ELF-1 (cell line): ENCODE data around the gene TRAK1.
"Not testable (repeated sequence)": the region's sequence is repeated elsewhere in the genome, so short reads cannot be mapped to it uniquely, and the experiment has no call there.

ENCODE experiments used
- DNase-seq: peaks from one replicate; pipeline ENCODE4 v3.0.0-alpha.2; 2016; ENCODE audit warnings: low read depth, low spot score

The TRAK1 gene

GRCh38 chr3:42090973-42091731, at the start of gene TRAK1:
TSS of gene TRAK1 (plus strand) at chr3:42091357. CDS start at chr3:42091470, 113 bp downstream.
- no peak for DNase-seq

- DNase-seq, result no peak
Measured at GRCh38 chr3:42042747-42043098, 48.4 kb upstream of the TRAK1 start.

GRCh38 chr3:42043099-42043813, 47.9 kb upstream of the TRAK1 start:
- DNase-seq, result peak; percentile 93

GRCh38 chr3:42045708-42046243, 45.4 kb upstream of the TRAK1 start:
- DNase-seq, result no peak

GRCh38 chr3:42048526-42048925, 42.6 kb upstream of the TRAK1 start:
- not testable (repeated sequence) for DNase-seq

GRCh38 chr3:42050126-42050525, 41.0 kb upstream of the TRAK1 start:
- DNase-seq, result no peak

- DNase-seq, result no peak
Measured at GRCh38 chr3:42051384-42052131, 39.6 kb upstream of the TRAK1 start.

- no peak for DNase-seq
Measured at GRCh38 chr3:42052132-42052483, 39.0 kb upstream of the TRAK1 start.

- DNase-seq, result no peak
Measured at GRCh38 chr3:42052484-42053351, 38.4 kb upstream of the TRAK1 start.

GRCh38 chr3:42053476-42053875, 37.7 kb upstream of the TRAK1 start:
- DNase-seq, result no peak

- DNase-seq, result no peak
Measured at GRCh38 chr3:42055291-42055690, 35.9 kb upstream of the TRAK1 start.

GRCh38 chr3:42056840-42057239, 34.3 kb upstream of the TRAK1 start:
- DNase-seq, result no peak

- DNase-seq, result no peak
Measured at GRCh38 chr3:42057561-42058211, 33.5 kb upstream of the TRAK1 start.

- no peak for DNase-seq
Measured at GRCh38 chr3:42061025-42061712, 30.0 kb upstream of the TRAK1 start.

GRCh38 chr3:42061713-42062380, 29.3 kb upstream of the TRAK1 start:
- peak; percentile 85 for DNase-seq

- no peak for DNase-seq
Measured at GRCh38 chr3:42062464-42062863, 28.7 kb upstream of the TRAK1 start.

- DNase-seq, result no peak
Measured at GRCh38 chr3:42063888-42064287, 27.3 kb upstream of the TRAK1 start.

GRCh38 chr3:42066516-42067181, 24.5 kb upstream of the TRAK1 start:
- DNase-seq, result no peak

GRCh38 chr3:42067326-42067725, 23.8 kb upstream of the TRAK1 start:
- DNase-seq, result no peak
